Measurements from ENCODE around the gene HNF4A. TPM values are rescaled to one million over a fixed set of nuclear protein-coding genes. Genes with fewer than 3 reads are reported as not detected.

Gene HNF4A
- total RNA-seq, 5 donors from 2014 or later (not counting 1 experiment from before 2014, with no cell fraction given) = 0.16 to 0.35 (median 0.32) TPM; not detected in 2

GRCh38 chr20:44406572-44407137, 51.2 kb downstream of the HNF4A start:
- Mint-ChIP-seq H3K36me3 (no peaks in the 10 kb centered on the region), H3K27ac (no peak overlapping the region), H3K4me1 (no peaks in the 10 kb centered on the region), H3K27me3 (peaks cover under 1 to 2% of the 10 kb centered on the region in 2 donors), H3K9me3 (no peaks in the 10 kb centered on the region), H3K4me3 (no peak overlapping the region)
- DNase-seq (no peak), ATAC-seq (replicated peaks in 1 of 4) (no peak)
- peaks cover 0 to 25% of the 10 kb centered on the region in 2 experiments for H3K27me3 ChIP-seq (replicated peaks in 1 of 2; ENCODE audit: control insufficient read depth in 2 of 2, extremely low read depth in 1 of 2, insufficient read depth in 2 of 2, low read length in 1 of 2)
- CTCF ChIA-PET = no interaction called here
- no peak overlapping the region for H3K4me3 ChIP-seq (ENCODE audit: control insufficient read depth in 1 of 2, extremely low read depth in 1 of 2, low read length in 1 of 2)
- no peak overlapping the region for H3K27ac ChIP-seq (ENCODE audit: low read length)
- H3K4me1 ChIP-seq (ENCODE audit: control insufficient read depth in 1 of 2, extremely low read depth in 1 of 2, insufficient read depth in 2 of 2, low read length in 2 of 2) = no peaks in the 10 kb centered on the region
- POLR2A ChIA-PET = no interaction called here
- H3K9me3 ChIP-seq = no peaks in the 10 kb centered on the region
- WGBS (ENCODE audit: insufficient coverage) = no CpG with 5 or more reads among the region's 7 CpGs
- H3K36me3 ChIP-seq (ENCODE audit: control insufficient read depth in 2 of 2, extremely low read depth in 1 of 2, insufficient read depth in 1 of 2, low read length in 1 of 2) = no peaks in the 10 kb centered on the region

- Mint-ChIP-seq H3K4me1 (no peaks in the 10 kb centered on the region), H3K27ac (no peak overlapping the region), H3K36me3 (no peaks in the 10 kb centered on the region), H3K4me3 (no peak overlapping the region), H3K27me3 (peaks cover 8 to 9% of the 10 kb centered on the region in 2 donors), H3K9me3 (no peaks in the 10 kb centered on the region)
- WGBS (ENCODE audit: insufficient coverage) = 59% methylated on average over 4 of the region's 14 CpGs
- Histone ChIP-seq H3K36me3 (ENCODE audit: control insufficient read depth in 2 of 2, extremely low read depth in 1 of 2, insufficient read depth in 1 of 2, low read length in 1 of 2) (no peaks in the 10 kb centered on the region), H3K27me3 (replicated peaks in 1 of 2; ENCODE audit: control insufficient read depth in 2 of 2, extremely low read depth in 1 of 2, insufficient read depth in 2 of 2, low read length in 1 of 2) (peaks cover 0 to 28% of the 10 kb centered on the region in 2 experiments), H3K9me3 (no peaks in the 10 kb centered on the region), H3K27ac (ENCODE audit: low read length) (no peak overlapping the region), H3K4me1 (ENCODE audit: control insufficient read depth in 1 of 2, extremely low read depth in 1 of 2, insufficient read depth in 2 of 2, low read length in 2 of 2) (no peaks in the 10 kb centered on the region), H3K4me3 (ENCODE audit: control insufficient read depth in 1 of 2, extremely low read depth in 1 of 2, low read length in 1 of 2) (no peak overlapping the region)
- no peak for ATAC-seq (replicated peaks in 1 of 4)
- no peak for DNase-seq
- POLR2A ChIA-PET = no interaction called here
- CTCF ChIA-PET = no interaction called here
Observed at GRCh38 chr20:44407402-44408184, 52.1 kb downstream of the HNF4A start.

DNA sequence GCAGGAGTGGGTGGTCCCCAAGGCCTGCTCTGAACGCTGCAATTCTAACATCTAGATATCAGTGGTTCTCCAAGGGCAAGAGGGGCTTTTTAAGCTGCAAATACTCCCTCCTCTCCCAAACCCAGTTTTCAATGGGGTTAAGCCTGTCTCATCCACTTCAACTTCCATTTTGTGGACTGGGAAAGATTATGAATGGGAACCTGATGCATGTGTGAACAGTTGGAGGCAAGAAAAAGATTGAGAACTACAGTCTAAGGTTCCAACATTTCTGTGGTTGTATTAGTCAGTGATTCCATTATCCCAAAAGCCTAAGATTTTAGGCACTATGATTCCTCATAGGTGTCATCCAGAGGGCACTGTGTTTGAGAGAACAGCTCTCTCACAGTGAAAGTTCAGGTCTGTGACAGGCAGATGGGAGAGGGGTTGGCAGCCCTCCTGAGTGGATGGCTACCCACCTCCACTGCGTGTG, 53.7 kb downstream of the HNF4A start:
- Histone ChIP-seq H3K9me3 (no peaks in the 10 kb centered on the region), H3K4me1 (ENCODE audit: control insufficient read depth in 1 of 2, extremely low read depth in 1 of 2, insufficient read depth in 2 of 2, low read length in 2 of 2) (no peaks in the 10 kb centered on the region), H3K4me3 (ENCODE audit: control insufficient read depth in 1 of 2, extremely low read depth in 1 of 2, low read length in 1 of 2) (no peak overlapping the region), H3K36me3 (ENCODE audit: control insufficient read depth in 2 of 2, extremely low read depth in 1 of 2, insufficient read depth in 1 of 2, low read length in 1 of 2) (no peaks in the 10 kb centered on the region), H3K27ac (ENCODE audit: low read length) (no peak overlapping the region), H3K27me3 (replicated peaks in 1 of 2; ENCODE audit: control insufficient read depth in 2 of 2, extremely low read depth in 1 of 2, insufficient read depth in 2 of 2, low read length in 1 of 2) (peaks cover 0 to 37% of the 10 kb centered on the region in 2 experiments)
- H3K27me3 Mint-ChIP-seq = peaks cover 8 to 9% of the 10 kb centered on the region in 2 donors
- H3K9me3 Mint-ChIP-seq = no peaks in the 10 kb centered on the region
- WGBS (ENCODE audit: insufficient coverage) = no CpG with 5 or more reads among the region's 2 CpGs
- no peak overlapping the region for H3K4me3 Mint-ChIP-seq
- no peaks in the 10 kb centered on the region for H3K36me3 Mint-ChIP-seq
- CTCF ChIA-PET = no interaction called here
- no peak for ATAC-seq (replicated peaks in 1 of 4)
- H3K4me1 Mint-ChIP-seq = no peaks in the 10 kb centered on the region
- no peak for DNase-seq
- no peak overlapping the region for H3K27ac Mint-ChIP-seq
- POLR2A ChIA-PET = no interaction called here

DNA sequence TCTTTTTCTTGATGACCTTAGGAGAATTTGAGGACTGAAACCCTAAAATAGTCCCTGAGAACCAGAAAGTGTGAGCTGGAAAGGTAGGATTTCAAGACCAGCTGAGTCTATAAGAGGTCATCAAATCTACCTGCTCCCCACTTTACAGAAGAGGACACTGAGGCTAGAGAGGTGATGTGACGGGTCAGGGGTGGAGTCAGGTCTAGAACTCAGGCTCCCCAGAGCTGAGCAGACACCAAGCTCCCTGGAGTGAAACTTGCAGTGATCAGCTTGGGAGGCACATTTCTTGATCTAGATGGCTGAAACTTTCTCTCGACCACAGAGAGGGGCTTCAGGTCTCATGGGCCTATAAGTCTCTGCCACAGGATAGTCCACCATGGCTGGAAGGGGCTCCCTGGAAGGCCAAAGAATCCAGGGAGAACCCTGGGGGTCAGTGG, 55.1 kb downstream of the HNF4A start:
- H3K4me3 Mint-ChIP-seq = no peak overlapping the region
- H3K4me1 ChIP-seq (ENCODE audit: control insufficient read depth in 1 of 2, extremely low read depth in 1 of 2, insufficient read depth in 2 of 2, low read length in 2 of 2) = no peaks in the 10 kb centered on the region
- no peaks in the 10 kb centered on the region for H3K36me3 ChIP-seq (ENCODE audit: control insufficient read depth in 2 of 2, extremely low read depth in 1 of 2, insufficient read depth in 1 of 2, low read length in 1 of 2)
- ChIA-PET POLR2A (no interaction called here), CTCF (no interaction called here)
- H3K27ac ChIP-seq (ENCODE audit: low read length) = no peak overlapping the region
- no peaks in the 10 kb centered on the region for H3K4me1 Mint-ChIP-seq
- H3K27me3 ChIP-seq (replicated peaks in 1 of 2; ENCODE audit: control insufficient read depth in 2 of 2, extremely low read depth in 1 of 2, insufficient read depth in 2 of 2, low read length in 1 of 2) = peaks cover 0 to 43% of the 10 kb centered on the region in 2 experiments
- WGBS (ENCODE audit: insufficient coverage) = 75% methylated on average over 2 of the region's 2 CpGs
- H3K9me3 ChIP-seq = no peaks in the 10 kb centered on the region
- no peaks in the 10 kb centered on the region for H3K9me3 Mint-ChIP-seq
- H3K4me3 ChIP-seq (ENCODE audit: control insufficient read depth in 1 of 2, extremely low read depth in 1 of 2, low read length in 1 of 2) = no peak overlapping the region
- H3K27me3 Mint-ChIP-seq = peaks cover 8 to 9% of the 10 kb centered on the region in 2 donors
- H3K36me3 Mint-ChIP-seq = no peaks in the 10 kb centered on the region
- no peak for DNase-seq
- no peak for ATAC-seq (replicated peaks in 1 of 4)
- H3K27ac Mint-ChIP-seq = no peak overlapping the region

DNA sequence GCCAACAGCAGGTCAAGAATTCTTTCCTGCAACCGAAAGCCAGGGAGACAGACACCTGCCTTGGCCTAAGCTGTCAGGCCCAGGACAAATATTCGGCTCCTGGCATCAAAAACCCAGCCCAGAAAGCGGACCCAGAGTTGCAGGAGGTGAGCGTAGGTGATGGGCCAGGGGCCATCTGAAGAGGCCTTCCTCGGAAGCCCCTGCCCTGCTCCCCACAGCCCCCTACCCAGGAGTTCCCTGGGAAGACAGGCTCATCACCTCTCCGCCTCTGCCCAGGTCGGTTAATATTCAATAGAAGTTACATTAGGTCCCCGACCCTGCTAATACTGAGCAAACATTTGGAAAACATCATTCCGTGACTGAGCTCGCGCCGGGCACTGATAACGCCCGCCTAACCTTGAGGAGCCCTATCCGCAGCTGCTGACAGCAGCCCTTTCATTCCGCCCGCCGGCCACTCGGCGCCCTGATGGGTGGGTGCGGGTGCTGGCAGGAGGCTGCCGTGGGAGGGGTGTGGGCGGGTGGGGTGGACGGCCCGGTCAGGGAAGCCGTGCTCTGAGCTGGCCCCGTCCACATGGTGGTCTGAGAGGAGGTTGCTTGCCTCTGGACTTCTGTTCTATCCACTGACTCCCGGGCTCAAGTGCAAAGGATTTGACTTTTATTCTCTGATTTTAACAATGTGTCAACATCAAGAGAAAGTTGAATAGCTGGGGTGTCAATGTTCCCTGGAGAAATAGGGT, 55.7 kb downstream of the HNF4A start:
- Mint-ChIP-seq H3K36me3 (no peaks in the 10 kb centered on the region), H3K4me3 (no peak overlapping the region), H3K9me3 (no peaks in the 10 kb centered on the region), H3K27me3 (peaks cover 9 to 10% of the 10 kb centered on the region in 2 donors), H3K27ac (no peak overlapping the region), H3K4me1 (no peaks in the 10 kb centered on the region)
- H3K27ac ChIP-seq (ENCODE audit: low read length) = no peak overlapping the region
- H3K4me3 ChIP-seq (ENCODE audit: control insufficient read depth in 1 of 2, extremely low read depth in 1 of 2, low read length in 1 of 2) = no peak overlapping the region
- H3K4me1 ChIP-seq (ENCODE audit: control insufficient read depth in 1 of 2, extremely low read depth in 1 of 2, insufficient read depth in 2 of 2, low read length in 2 of 2) = no peaks in the 10 kb centered on the region
- WGBS (ENCODE audit: insufficient coverage) = 77% methylated on average over 16 of the region's 28 CpGs
- no peak for ATAC-seq (replicated peaks in 1 of 4)
- no peaks in the 10 kb centered on the region for H3K9me3 ChIP-seq
- ChIA-PET CTCF (no interaction called here), POLR2A (no interaction called here)
- peaks cover 0 to 44% of the 10 kb centered on the region in 2 experiments for H3K27me3 ChIP-seq (replicated peaks in 1 of 2; ENCODE audit: control insufficient read depth in 2 of 2, extremely low read depth in 1 of 2, insufficient read depth in 2 of 2, low read length in 1 of 2)
- H3K36me3 ChIP-seq (ENCODE audit: control insufficient read depth in 2 of 2, extremely low read depth in 1 of 2, insufficient read depth in 1 of 2, low read length in 1 of 2) = no peaks in the 10 kb centered on the region
- no peak for DNase-seq

GRCh38 chr20:44411757-44412401, 56.4 kb downstream of the HNF4A start:
- H3K9me3 Mint-ChIP-seq = no peaks in the 10 kb centered on the region
- H3K27ac Mint-ChIP-seq = no peak overlapping the region
- H3K27ac ChIP-seq (ENCODE audit: low read length) = no peak overlapping the region
- no peaks in the 10 kb centered on the region for H3K36me3 ChIP-seq (ENCODE audit: control insufficient read depth in 2 of 2, extremely low read depth in 1 of 2, insufficient read depth in 1 of 2, low read length in 1 of 2)
- POLR2A ChIA-PET = no interaction called here
- no peaks in the 10 kb centered on the region for H3K4me1 Mint-ChIP-seq
- no peak overlapping the region for H3K4me3 ChIP-seq (ENCODE audit: control insufficient read depth in 1 of 2, extremely low read depth in 1 of 2, low read length in 1 of 2)
- WGBS (ENCODE audit: insufficient coverage) = 63% methylated on average over 5 of the region's 10 CpGs
- no peak overlapping the region for H3K4me3 Mint-ChIP-seq
- H3K36me3 Mint-ChIP-seq = no peaks in the 10 kb centered on the region
- H3K9me3 ChIP-seq = no peaks in the 10 kb centered on the region
- H3K27me3 Mint-ChIP-seq = peaks cover 9 to 10% of the 10 kb centered on the region in 2 donors
- DNase-seq = no peak
- peaks cover 0 to 44% of the 10 kb centered on the region in 2 experiments for H3K27me3 ChIP-seq (replicated peaks in 1 of 2; ENCODE audit: control insufficient read depth in 2 of 2, extremely low read depth in 1 of 2, insufficient read depth in 2 of 2, low read length in 1 of 2)
- CTCF ChIA-PET = no interaction called here
- no peak for ATAC-seq (replicated peaks in 1 of 4)
- no peaks in the 10 kb centered on the region for H3K4me1 ChIP-seq (ENCODE audit: control insufficient read depth in 1 of 2, extremely low read depth in 1 of 2, insufficient read depth in 2 of 2, low read length in 2 of 2)
